ENCODE measurements around the gene PRKRA. TPM values are rescaled to one million over a fixed set of nuclear protein-coding genes. Genes with fewer than 3 reads are reported as not detected.

The PRKRA gene
- total and polyA plus RNA-seq, 2 of the 13 experiments (the other 11 are each of a cell fraction or from before 2014, with no cell fraction given) = 53.1 to 74.7 TPM

GRCh38 chr2:178414266-178415247, 36.4 kb downstream of the PRKRA start (continued):
- TF ChIP-seq, protein P1, sequence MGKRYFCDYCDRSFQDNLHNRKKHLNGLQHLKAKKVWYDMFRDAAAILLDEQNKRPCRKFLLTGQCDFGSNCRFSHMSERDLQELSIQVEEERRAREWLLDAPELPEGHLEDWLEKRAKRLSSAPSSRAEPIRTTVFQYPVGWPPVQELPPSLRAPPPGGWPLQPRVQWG (CRISPR knock-in tag; IDR thresholded peaks at IDR 0.05; ENCODE audit: borderline replicate concordance, low read depth) = no peak
- no peak for TF ChIP-seq MTA3 (CRISPR knock-in tag; IDR thresholded peaks at IDR 0.05)
- TF ChIP-seq HES4 (CRISPR knock-in tag; IDR thresholded peaks at IDR 0.05; ENCODE audit: borderline replicate concordance) = no peak
- TF ChIP-seq HMG20B (CRISPR knock-in tag; conservative IDR thresholded peaks at IDR 0.05) = 0 out of 2 replicates have a peak, but pooled peaks have one; percentile 61
- no peak for TF ChIP-seq ZFP36L2 (CRISPR knock-in tag; IDR thresholded peaks at IDR 0.05)
- no peak for TF ChIP-seq JUNB (CRISPR knock-in tag; IDR thresholded peaks at IDR 0.05; ENCODE audit: borderline replicate concordance)
- TF ChIP-seq, protein P2, sequence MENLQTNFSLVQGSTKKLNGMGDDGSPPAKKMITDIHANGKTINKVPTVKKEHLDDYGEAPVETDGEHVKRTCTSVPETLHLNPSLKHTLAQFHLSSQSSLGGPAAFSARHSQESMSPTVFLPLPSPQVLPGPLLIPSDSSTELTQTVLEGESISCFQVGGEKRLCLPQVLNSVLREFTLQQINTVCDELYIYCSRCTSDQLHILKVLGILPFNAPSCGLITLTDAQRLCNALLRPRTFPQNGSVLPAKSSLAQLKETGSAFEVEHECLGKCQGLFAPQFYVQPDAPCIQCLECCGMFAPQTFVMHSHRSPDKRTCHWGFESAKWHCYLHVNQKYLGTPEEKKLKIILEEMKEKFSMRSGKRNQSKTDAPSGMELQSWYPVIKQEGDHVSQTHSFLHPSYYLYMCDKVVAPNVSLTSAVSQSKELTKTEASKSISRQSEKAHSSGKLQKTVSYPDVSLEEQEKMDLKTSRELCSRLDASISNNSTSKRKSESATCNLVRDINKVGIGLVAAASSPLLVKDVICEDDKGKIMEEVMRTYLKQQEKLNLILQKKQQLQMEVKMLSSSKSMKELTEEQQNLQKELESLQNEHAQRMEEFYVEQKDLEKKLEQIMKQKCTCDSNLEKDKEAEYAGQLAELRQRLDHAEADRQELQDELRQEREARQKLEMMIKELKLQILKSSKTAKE (CRISPR knock-in tag; IDR thresholded peaks at IDR 0.05; ENCODE audit: borderline replicate concordance) = no peak
- peak; percentile 89 for TF ChIP-seq SMAD3 (CRISPR knock-in tag; IDR thresholded peaks at IDR 0.05)
- TF ChIP-seq, protein P3, sequence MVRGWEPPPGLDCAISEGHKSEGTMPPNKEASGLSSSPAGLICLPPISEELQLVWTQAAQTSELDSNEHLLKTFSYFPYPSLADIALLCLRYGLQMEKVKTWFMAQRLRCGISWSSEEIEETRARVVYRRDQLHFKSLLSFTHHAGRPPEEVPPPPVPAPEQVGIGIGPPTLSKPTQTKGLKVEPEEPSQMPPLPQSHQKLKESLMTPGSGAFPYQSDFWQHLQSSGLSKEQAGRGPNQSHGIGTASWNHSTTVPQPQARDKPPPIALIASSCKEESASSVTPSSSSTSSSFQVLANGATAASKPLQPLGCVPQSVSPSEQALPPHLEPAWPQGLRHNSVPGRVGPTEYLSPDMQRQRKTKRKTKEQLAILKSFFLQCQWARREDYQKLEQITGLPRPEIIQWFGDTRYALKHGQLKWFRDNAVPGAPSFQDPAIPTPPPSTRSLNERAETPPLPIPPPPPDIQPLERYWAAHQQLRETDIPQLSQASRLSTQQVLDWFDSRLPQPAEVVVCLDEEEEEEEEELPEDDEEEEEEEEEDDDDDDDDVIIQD (CRISPR knock-in tag; IDR thresholded peaks at IDR 0.05; ENCODE audit: low read depth) = peak; percentile 63
- TF ChIP-seq HNF4G (IDR thresholded peaks at IDR 0.05; ENCODE audit: borderline replicate concordance, low read depth, low read length) = no peak
- no peak for TF ChIP-seq HNF4G (CRISPR knock-in tag; IDR thresholded peaks at IDR 0.05; ENCODE audit: borderline replicate concordance, low read depth)
- TF ChIP-seq, protein P4, sequence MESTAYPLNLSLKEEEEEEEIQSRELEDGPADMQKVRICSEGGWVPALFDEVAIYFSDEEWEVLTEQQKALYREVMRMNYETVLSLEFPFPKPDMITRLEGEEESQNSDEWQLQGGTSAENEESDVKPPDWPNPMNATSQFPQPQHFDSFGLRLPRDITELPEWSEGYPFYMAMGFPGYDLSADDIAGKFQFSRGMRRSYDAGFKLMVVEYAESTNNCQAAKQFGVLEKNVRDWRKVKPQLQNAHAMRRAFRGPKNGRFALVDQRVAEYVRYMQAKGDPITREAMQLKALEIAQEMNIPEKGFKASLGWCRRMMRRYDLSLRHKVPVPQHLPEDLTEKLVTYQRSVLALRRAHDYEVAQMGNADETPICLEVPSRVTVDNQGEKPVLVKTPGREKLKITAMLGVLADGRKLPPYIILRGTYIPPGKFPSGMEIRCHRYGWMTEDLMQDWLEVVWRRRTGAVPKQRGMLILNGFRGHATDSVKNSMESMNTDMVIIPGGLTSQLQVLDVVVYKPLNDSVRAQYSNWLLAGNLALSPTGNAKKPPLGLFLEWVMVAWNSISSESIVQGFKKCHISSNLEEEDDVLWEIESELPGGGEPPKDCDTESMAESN (CRISPR knock-in tag; conservative IDR thresholded peaks at IDR 0.05) = no peak
- TF ChIP-seq TBX2 (CRISPR knock-in tag; IDR thresholded peaks at IDR 0.05; ENCODE audit: borderline replicate concordance) = 0 out of 2 replicates have a peak, but pooled peaks have one; percentile 42
- TF ChIP-seq ZNF891 (CRISPR knock-in tag; IDR thresholded peaks at IDR 0.05) = no peak
- no peak for TF ChIP-seq TP53 (CRISPR knock-in tag; conservative IDR thresholded peaks at IDR 0.05)
- 0 out of 2 replicates have a peak, but pooled peaks have one; percentile 12 for TF ChIP-seq ZNF12 (CRISPR knock-in tag; IDR thresholded peaks at IDR 0.05)
- TF ChIP-seq ZNF607 (CRISPR knock-in tag; IDR thresholded peaks at IDR 0.05; ENCODE audit: borderline replicate concordance) = 0 out of 2 replicates have a peak, but pooled peaks have one; percentile 40
- TF ChIP-seq, protein P5, sequence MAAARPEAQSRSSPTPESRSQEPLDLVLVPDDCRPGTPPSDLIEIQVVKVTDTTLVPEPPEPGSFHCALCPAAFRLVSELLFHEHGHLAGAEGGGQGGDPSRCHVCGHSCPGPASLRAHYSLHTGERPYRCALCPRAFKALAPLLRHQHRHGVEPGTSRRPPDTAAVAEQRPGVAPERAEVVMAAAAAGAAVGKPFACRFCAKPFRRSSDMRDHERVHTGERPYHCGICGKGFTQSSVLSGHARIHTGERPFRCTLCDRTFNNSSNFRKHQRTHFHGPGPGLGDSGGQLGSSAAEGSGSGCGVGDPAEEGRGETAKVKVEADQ (CRISPR knock-in tag; IDR thresholded peaks at IDR 0.05; ENCODE audit: borderline replicate concordance) = no peak
- peak; percentile 78; the same call in 1 of the 2 replicates for TF ChIP-seq ZNF331 (CRISPR knock-in tag; IDR thresholded peaks at IDR 0.05)
- TF ChIP-seq MIXL1 (CRISPR knock-in tag; IDR thresholded peaks at IDR 0.05) = peak; percentile 51; the same call in 1 of the 2 replicates
- no peak; the same call in 1 of the 2 replicates for TF ChIP-seq FOSL2 (CRISPR knock-in tag; IDR thresholded peaks at IDR 0.05)
- TF ChIP-seq XBP1 (CRISPR knock-in tag; IDR thresholded peaks at IDR 0.05) = no peak
